ENCODE measurements around the gene IL2. TPM values are rescaled to one million over a fixed set of nuclear protein-coding genes. Genes with fewer than 3 reads are reported as not detected.

IL2 gene
- total RNA-seq (4.2 TPM), polyA plus RNA-seq (0.21 TPM)
- long read RNA-seq, donor 1: 0 reads
- long read RNA-seq, donor 2: 0 reads
- long read RNA-seq, donor 3, partial matches to known transcripts: 0 of 1 reads
- long read RNA-seq, donor 3, other reads (novel, unspliced or antisense): 0 of 1 reads
- long read RNA-seq, donor 4, partial matches to known transcripts: 0 of 2 reads
- long read RNA-seq, donor 4, other reads (novel, unspliced or antisense): 0 of 2 reads
- long read RNA-seq, donor 5, partial matches to known transcripts: 0 of 1 reads
- long read RNA-seq, donor 5, other reads (novel, unspliced or antisense): 0 of 1 reads
- long read RNA-seq, donor 6, partial matches to known transcripts: 0 of 1 reads
- long read RNA-seq, donor 6, other reads (novel, unspliced or antisense): 0 of 1 reads
- long read RNA-seq, donor 7, partial matches to known transcripts: 0 of 2 reads
- long read RNA-seq, donor 7, other reads (novel, unspliced or antisense): 0 of 2 reads
- long read RNA-seq, donor 8, partial matches to known transcripts: 0 of 2 reads
- long read RNA-seq, donor 8, other reads (novel, unspliced or antisense): 0 of 2 reads
- long read RNA-seq, donor 9, partial matches to known transcripts: 0 of 1 reads
- long read RNA-seq, donor 9, other reads (novel, unspliced or antisense): 0 of 1 reads
- long read RNA-seq, donor 10, partial matches to known transcripts: 0 of 2 reads
- long read RNA-seq, donor 10, other reads (novel, unspliced or antisense): 0 of 2 reads

GRCh38 chr4:122456231-122457116, at the start of gene IL2:
IL2 (minus strand) TSS chr4:122456725; CDS start chr4:122456440, 285 bp downstream.
- Histone ChIP-seq H3K9me3 (ENCODE audit: control insufficient read depth in 2 of 2, insufficient read depth in 1 of 2, low read length in 1 of 2) (no peaks in the 10 kb centered on the region), H3K27ac (ENCODE audit: low read depth in 1 of 2, low read length in 1 of 2) (no peak within 1 kb of the TSS), H3K27me3 (ENCODE audit: control insufficient read depth in 2 of 2, insufficient read depth in 1 of 2, low read length in 1 of 2) (no peaks in the 10 kb centered on the region), H3K4me3 (ENCODE audit: low read length in 2 of 2) (no peak within 1 kb of the TSS), H3K4me1 (ENCODE audit: control insufficient read depth in 2 of 2, insufficient read depth in 2 of 2, low read length in 2 of 2) (peaks cover 0 to 4% of the 10 kb centered on the region in 2 donors), H3K36me3 (ENCODE audit: control insufficient read depth in 2 of 2, insufficient read depth in 2 of 2, low read length in 1 of 2) (no peaks in the 10 kb centered on the region)
- 91% methylated on average over 2 of the region's 2 CpGs for WGBS
- DNase-seq (ENCODE audit: low read depth in 6 of 9, low spot score in 9 of 9): peak in 1 of 9 donors; percentile 60

GRCh38 chr4:122503214-122503613, 46.7 kb upstream of the IL2 start:
- 4% methylated on average over 3 of the region's 3 CpGs for WGBS
- Histone ChIP-seq H3K27me3 (ENCODE audit: control insufficient read depth in 2 of 2, insufficient read depth in 1 of 2, low read length in 1 of 2) (no peaks in the 10 kb centered on the region), H3K36me3 (ENCODE audit: control insufficient read depth in 2 of 2, insufficient read depth in 2 of 2, low read length in 1 of 2) (no peaks in the 10 kb centered on the region), H3K4me3 (ENCODE audit: low read length in 2 of 2) (no peak overlapping the region), H3K27ac (ENCODE audit: low read depth in 1 of 2, low read length in 1 of 2) (no peak overlapping the region), H3K4me1 (ENCODE audit: control insufficient read depth in 2 of 2, insufficient read depth in 2 of 2, low read length in 2 of 2) (no peaks in the 10 kb centered on the region), H3K9me3 (ENCODE audit: control insufficient read depth in 2 of 2, insufficient read depth in 1 of 2, low read length in 1 of 2) (no peaks in the 10 kb centered on the region)
- no peak for DNase-seq (ENCODE audit: low read depth in 6 of 9, low spot score in 9 of 9)

DNA sequence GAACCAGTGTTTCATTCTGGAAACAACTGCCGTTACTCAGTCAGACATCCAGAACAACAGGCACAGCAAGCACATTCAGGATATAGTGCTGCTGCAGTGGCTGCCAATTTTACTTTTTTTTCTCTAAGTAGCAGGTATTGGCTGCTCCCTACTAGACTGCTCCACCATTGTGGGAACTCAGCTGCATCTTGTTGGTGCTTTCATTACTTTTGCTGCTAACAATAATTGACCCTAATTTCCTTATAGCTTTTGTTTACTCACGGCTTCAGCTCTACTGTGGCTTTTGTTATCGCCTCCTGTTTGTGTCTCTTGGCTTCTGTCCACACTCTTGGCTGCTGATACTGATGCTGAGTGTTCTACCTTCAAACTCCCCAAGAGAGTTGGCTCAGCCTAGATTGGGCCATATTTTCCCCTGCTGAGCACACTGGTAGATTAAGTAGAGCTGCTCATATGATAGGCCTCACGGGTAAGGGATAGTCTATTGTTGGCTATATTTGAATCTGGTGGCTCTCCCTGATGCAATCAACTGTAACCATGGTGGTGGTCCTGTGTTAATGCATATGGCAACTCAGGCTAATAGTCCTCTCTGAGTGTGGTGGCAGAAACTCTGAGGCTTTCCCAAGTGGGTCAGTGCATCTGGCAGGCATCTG, 44.5 kb upstream of the IL2 start:
- no peaks in the 10 kb centered on the region for H3K4me1 ChIP-seq (ENCODE audit: control insufficient read depth in 2 of 2, insufficient read depth in 2 of 2, low read length in 2 of 2)
- H3K4me3 ChIP-seq (ENCODE audit: low read length in 2 of 2): no peak overlapping the region
- no peaks in the 10 kb centered on the region for H3K36me3 ChIP-seq (ENCODE audit: control insufficient read depth in 2 of 2, insufficient read depth in 2 of 2, low read length in 1 of 2)
- no peaks in the 10 kb centered on the region for H3K9me3 ChIP-seq (ENCODE audit: control insufficient read depth in 2 of 2, insufficient read depth in 1 of 2, low read length in 1 of 2)
- no peak for DNase-seq (ENCODE audit: low read depth in 6 of 9, low spot score in 9 of 9)
- no peaks in the 10 kb centered on the region for H3K27me3 ChIP-seq (ENCODE audit: control insufficient read depth in 2 of 2, insufficient read depth in 1 of 2, low read length in 1 of 2)
- 88% methylated on average over 4 of the region's 4 CpGs for WGBS
- no peak overlapping the region for H3K27ac ChIP-seq (ENCODE audit: low read depth in 1 of 2, low read length in 1 of 2)

DNA sequence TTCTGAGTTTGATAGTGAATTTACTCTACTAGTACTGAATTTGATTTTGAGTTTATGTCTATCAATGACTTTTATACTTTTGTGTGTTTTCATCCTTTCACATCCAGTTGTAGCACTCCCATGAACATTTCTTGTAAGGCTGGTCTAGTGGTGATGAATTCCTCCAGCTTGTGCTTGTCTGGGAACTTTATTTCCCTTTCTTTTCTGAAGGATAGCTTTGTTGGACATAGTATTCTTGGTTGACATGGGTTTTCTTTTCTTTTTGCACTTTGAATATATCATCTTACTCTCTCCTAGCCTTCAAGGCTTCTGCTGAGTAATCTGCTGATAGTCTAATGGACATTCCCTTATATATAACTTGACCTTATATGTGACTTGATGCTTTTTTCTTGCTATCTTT, 32.5 kb upstream of the IL2 start:
- Histone ChIP-seq H3K27ac (ENCODE audit: low read depth in 1 of 2, low read length in 1 of 2) (no peak overlapping the region), H3K27me3 (ENCODE audit: control insufficient read depth in 2 of 2, insufficient read depth in 1 of 2, low read length in 1 of 2) (no peaks in the 10 kb centered on the region), H3K4me3 (ENCODE audit: low read length in 2 of 2) (no peak overlapping the region), H3K4me1 (ENCODE audit: control insufficient read depth in 2 of 2, insufficient read depth in 2 of 2, low read length in 2 of 2) (no peaks in the 10 kb centered on the region), H3K9me3 (ENCODE audit: control insufficient read depth in 2 of 2, insufficient read depth in 1 of 2, low read length in 1 of 2) (peaks cover 0 to 11% of the 10 kb centered on the region in 2 donors), H3K36me3 (ENCODE audit: control insufficient read depth in 2 of 2, insufficient read depth in 2 of 2, low read length in 1 of 2) (no peaks in the 10 kb centered on the region)
- DNase-seq (ENCODE audit: low read depth in 6 of 9, low spot score in 9 of 9): no peak

DNA sequence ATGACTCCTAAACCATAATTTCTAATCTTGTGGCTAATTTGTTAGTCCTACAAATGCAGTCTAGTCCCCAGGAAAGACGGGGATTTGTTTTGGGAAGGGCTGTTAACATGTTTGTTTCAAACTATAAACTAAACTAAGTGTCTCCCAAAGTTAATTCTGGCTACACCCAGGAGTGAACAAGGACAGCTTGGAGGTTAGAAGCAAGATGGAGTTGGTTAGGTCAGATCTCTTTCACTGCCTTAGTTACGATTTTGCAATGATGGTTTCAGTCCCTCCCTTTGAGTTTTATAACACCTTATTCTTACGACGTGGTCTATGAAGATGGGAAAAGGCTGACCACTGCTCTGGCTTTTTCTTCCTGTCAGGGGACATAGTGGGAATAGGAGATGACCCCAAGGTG, 27.0 kb upstream of the IL2 start:
- no peak overlapping the region for H3K27ac ChIP-seq (ENCODE audit: low read depth in 1 of 2, low read length in 1 of 2)
- no peaks in the 10 kb centered on the region for H3K36me3 ChIP-seq (ENCODE audit: control insufficient read depth in 2 of 2, insufficient read depth in 2 of 2, low read length in 1 of 2)
- H3K27me3 ChIP-seq (ENCODE audit: control insufficient read depth in 2 of 2, insufficient read depth in 1 of 2, low read length in 1 of 2): no peaks in the 10 kb centered on the region
- DNase-seq (ENCODE audit: low read depth in 6 of 9, low spot score in 9 of 9): no peak
- H3K4me3 ChIP-seq (ENCODE audit: low read length in 2 of 2): no peak overlapping the region
- WGBS: 72% methylated on average over 4 of the region's 4 CpGs
- H3K4me1 ChIP-seq (ENCODE audit: control insufficient read depth in 2 of 2, insufficient read depth in 2 of 2, low read length in 2 of 2): no peaks in the 10 kb centered on the region
- H3K9me3 ChIP-seq (ENCODE audit: control insufficient read depth in 2 of 2, insufficient read depth in 1 of 2, low read length in 1 of 2): peaks cover 0 to 2% of the 10 kb centered on the region in 2 donors

- no peaks in the 10 kb centered on the region for H3K9me3 ChIP-seq (ENCODE audit: control insufficient read depth in 2 of 2, insufficient read depth in 1 of 2, low read length in 1 of 2)
- no peak for DNase-seq (ENCODE audit: low read depth in 6 of 9, low spot score in 9 of 9)
- WGBS: 96% methylated on average over 4 of the region's 4 CpGs
- H3K27me3 ChIP-seq (ENCODE audit: control insufficient read depth in 2 of 2, insufficient read depth in 1 of 2, low read length in 1 of 2): no peaks in the 10 kb centered on the region
- no peak overlapping the region for H3K27ac ChIP-seq (ENCODE audit: low read depth in 1 of 2, low read length in 1 of 2)
- no peaks in the 10 kb centered on the region for H3K4me1 ChIP-seq (ENCODE audit: control insufficient read depth in 2 of 2, insufficient read depth in 2 of 2, low read length in 2 of 2)
- H3K4me3 ChIP-seq (ENCODE audit: low read length in 2 of 2): no peak overlapping the region
- no peaks in the 10 kb centered on the region for H3K36me3 ChIP-seq (ENCODE audit: control insufficient read depth in 2 of 2, insufficient read depth in 2 of 2, low read length in 1 of 2)
These were observed 25.4 kb upstream of the IL2 start for GRCh38 chr4:122481766-122482405.

GRCh38 chr4:122480655-122481487, 24.3 kb upstream of the IL2 start:
- Histone ChIP-seq H3K4me1 (ENCODE audit: control insufficient read depth in 2 of 2, insufficient read depth in 2 of 2, low read length in 2 of 2) (no peaks in the 10 kb centered on the region), H3K9me3 (ENCODE audit: control insufficient read depth in 2 of 2, insufficient read depth in 1 of 2, low read length in 1 of 2) (no peaks in the 10 kb centered on the region), H3K4me3 (ENCODE audit: low read length in 2 of 2) (no peak overlapping the region), H3K36me3 (ENCODE audit: control insufficient read depth in 2 of 2, insufficient read depth in 2 of 2, low read length in 1 of 2) (no peaks in the 10 kb centered on the region), H3K27ac (ENCODE audit: low read depth in 1 of 2, low read length in 1 of 2) (no peak overlapping the region), H3K27me3 (ENCODE audit: control insufficient read depth in 2 of 2, insufficient read depth in 1 of 2, low read length in 1 of 2) (no peaks in the 10 kb centered on the region)
- WGBS: 98% methylated on average over 1 of the region's 1 CpG
- no peak for DNase-seq (ENCODE audit: low read depth in 6 of 9, low spot score in 9 of 9)

DNA sequence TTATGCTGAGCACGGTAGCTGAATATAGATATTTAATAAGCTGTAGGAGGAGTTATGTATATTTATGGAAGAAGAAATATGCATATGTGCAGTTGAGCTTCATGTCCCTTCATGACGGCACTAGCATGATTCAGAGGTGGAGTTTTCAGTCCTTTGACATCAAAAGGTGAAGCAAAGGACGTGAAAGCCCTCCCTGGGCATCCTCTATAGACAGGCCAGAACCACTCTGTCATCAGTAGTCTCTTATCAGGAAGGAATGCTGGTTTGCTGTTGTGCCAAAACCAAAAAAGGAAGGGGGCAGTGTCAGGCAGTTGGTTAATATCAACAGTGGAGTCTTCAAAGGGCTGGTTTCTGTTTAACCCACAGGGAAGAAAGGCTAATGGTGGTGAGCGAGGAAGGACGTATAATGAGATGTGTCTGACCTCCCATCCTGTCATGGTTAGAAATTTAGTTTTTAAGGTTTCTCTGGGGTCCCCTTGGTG, 23.5 kb upstream of the IL2 start:
- no peak for DNase-seq (ENCODE audit: low read depth in 6 of 9, low spot score in 9 of 9)
- Histone ChIP-seq H3K4me3 (ENCODE audit: low read length in 2 of 2) (no peak overlapping the region), H3K27me3 (ENCODE audit: control insufficient read depth in 2 of 2, insufficient read depth in 1 of 2, low read length in 1 of 2) (no peaks in the 10 kb centered on the region), H3K36me3 (ENCODE audit: control insufficient read depth in 2 of 2, insufficient read depth in 2 of 2, low read length in 1 of 2) (no peaks in the 10 kb centered on the region), H3K27ac (ENCODE audit: low read depth in 1 of 2, low read length in 1 of 2) (no peak overlapping the region), H3K9me3 (ENCODE audit: control insufficient read depth in 2 of 2, insufficient read depth in 1 of 2, low read length in 1 of 2) (no peaks in the 10 kb centered on the region), H3K4me1 (ENCODE audit: control insufficient read depth in 2 of 2, insufficient read depth in 2 of 2, low read length in 2 of 2) (no peaks in the 10 kb centered on the region)
- 54% methylated on average over 5 of the region's 5 CpGs for WGBS
